Peyer's patch (tissue), 4 donors: ENCODE measurements around the gene ANKRD11. TPM values are rescaled to one million over a fixed set of nuclear protein-coding genes. Genes with fewer than 3 reads are reported as not detected.

Experiments
- DNase-seq, 3 donors: peaks; one replicate each; pipeline ENCODE4 v3.0.0-alpha.2; 2017 to 2019
- H3K27ac ChIP-seq, 4 donors: fragments of 200-600 bp; sonication (generic); one replicate each; pipeline ENCODE4 v1.5.1; 2016 to 2019
- H3K27me3 ChIP-seq, 2 donors: fragments of 200-600 bp; sonication (generic); one replicate each; pipeline ENCODE4 v1.5.1; 2019
- H3K36me3 ChIP-seq, 3 donors: fragments of 200-600 bp; sonication (generic); one replicate each; pipeline ENCODE4 v1.5.1; 2016 to 2019
- H3K4me1 ChIP-seq, 4 donors: fragments of 200-600 bp; sonication (generic); one replicate each; pipeline ENCODE4 v1.5.1; 2016 to 2019
- H3K4me3 ChIP-seq, 4 donors: fragments of 200-600 bp; sonication (generic); 1 replicate in 3 of 4; 2 replicates in 1 of 4; pipeline ENCODE4 v1.5.1; 2016 to 2019; ENCODE audit warnings: mild to moderate bottlenecking in 1 of 4
- H3K9me3 ChIP-seq, 4 donors: fragments of 200-600 bp; sonication (generic); one replicate each; pipeline ENCODE4 v1.5.1; 2016 to 2019; ENCODE audit warnings: mild to moderate bottlenecking in 1 of 4
- POLR2A ChIP-seq, 2 donors: fragments of 450-650 bp; IDR thresholded peaks; one replicate each; pipeline ENCODE4 v1.5.1; 2017; ENCODE audit warnings: antibody characterized with exemption in 2 of 2, mild to moderate bottlenecking in 2 of 2, moderate library complexity in 2 of 2
- total RNA-seq, 4 donors: library from RNA; depleted of rRNA; stranded (reverse); fragments of >200 nt; gene quantifications; one replicate each; pipeline ENCODE4 v1.1.0, GENCODE V29; 2016
- TF ChIP-seq, protein P1 (sequence below), 6 experiments: fragments of 450-650 bp in 4 of 6; fragments of 200-600 bp in 2 of 6; sonication (generic) in 1 of 6; IDR thresholded peaks; one replicate each; pipeline ENCODE4 v1.5.1; 2017 to 2019; ENCODE audit warnings: antibody characterized with exemption in 6 of 6, mild to moderate bottlenecking in 3 of 6, moderate library complexity in 1 of 6

The ANKRD11 gene
- total RNA-seq, 4 donors from 2014 or later = 177 to 227 (median 211) TPM

DNA sequence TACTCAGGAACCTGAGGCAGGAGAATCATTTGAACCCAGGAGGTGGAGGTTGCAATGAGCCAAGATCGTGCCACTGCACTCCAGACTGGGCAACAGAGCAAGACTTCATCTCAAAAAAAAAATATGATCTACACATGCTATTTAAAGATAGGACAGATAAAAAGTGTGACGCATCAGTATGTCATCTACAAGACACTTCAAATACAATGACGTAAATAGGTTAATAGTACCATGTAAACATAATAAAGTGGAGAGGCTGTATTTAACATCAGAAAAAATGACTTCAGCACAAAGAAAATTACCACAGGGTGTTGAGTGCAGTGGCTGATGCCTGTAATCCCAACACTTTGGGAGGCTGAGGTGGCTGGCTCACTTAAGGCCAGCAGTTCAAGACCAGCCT, 252.6 kb downstream of the ANKRD11 start:
- H3K27ac ChIP-seq = no peak overlapping the region
- DNase-seq = no peak
- TF ChIP-seq POLR2A (IDR thresholded peaks at IDR 0.05) = no peak
- H3K9me3 ChIP-seq = no peaks in the 10 kb centered on the region
- no peaks in the 10 kb centered on the region for H3K27me3 ChIP-seq
- peaks cover 0 to 5% (median 2%) of the 10 kb centered on the region in 4 donors for H3K4me1 ChIP-seq
- peaks cover 0 to 8% (median 0%) of the 10 kb centered on the region in 3 donors for H3K36me3 ChIP-seq
- no peak overlapping the region for H3K4me3 ChIP-seq

DNA sequence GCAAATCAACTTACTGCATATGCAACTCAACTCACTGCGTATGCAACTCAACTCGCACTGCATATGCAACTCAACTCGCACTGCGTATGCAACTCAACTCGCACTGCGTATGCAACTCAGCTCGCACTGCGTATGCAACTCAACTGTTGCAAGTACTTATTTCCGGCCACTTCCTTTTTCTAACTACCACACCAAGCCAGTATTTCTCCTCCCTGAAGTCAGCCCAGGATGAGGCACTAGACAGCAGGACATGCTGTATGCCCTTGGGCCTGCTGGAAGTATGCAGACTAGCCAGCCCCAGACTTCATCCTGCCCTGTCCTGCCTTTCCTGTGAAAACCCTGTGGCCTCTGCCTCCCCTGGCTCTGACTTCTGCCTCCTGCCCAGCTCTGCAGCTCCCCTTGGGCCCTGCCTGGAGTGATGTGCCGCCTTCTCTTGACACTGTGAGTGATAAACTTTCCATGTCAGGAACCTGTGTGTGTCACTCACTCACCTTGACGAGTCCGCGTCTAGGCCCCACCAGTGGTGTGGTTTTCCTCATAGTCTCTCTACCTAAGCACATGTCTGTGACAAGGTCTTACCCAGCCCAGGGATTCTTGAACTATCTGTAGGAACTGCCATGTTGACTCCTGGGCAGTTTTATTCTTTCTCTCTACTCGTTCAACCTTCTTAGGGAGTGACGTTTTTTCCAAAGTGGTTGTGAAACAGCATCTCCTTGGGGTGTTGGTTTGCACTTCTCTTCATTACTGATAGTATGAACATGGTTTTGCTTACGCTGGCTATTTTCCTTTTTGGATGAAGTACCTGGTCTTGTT, 256.5 kb downstream of the ANKRD11 start:
- peaks cover 0 to 35% (median 0%) of the 10 kb centered on the region in 3 donors for H3K36me3 ChIP-seq
- no peak overlapping the region for H3K4me3 ChIP-seq
- H3K27me3 ChIP-seq = no peaks in the 10 kb centered on the region
- no peaks in the 10 kb centered on the region for H3K9me3 ChIP-seq
- no peaks in the 10 kb centered on the region for H3K4me1 ChIP-seq
- no peak overlapping the region for H3K27ac ChIP-seq
- DNase-seq = no peak
- no peak for TF ChIP-seq POLR2A (IDR thresholded peaks at IDR 0.05)
- TF ChIP-seq, protein P1, sequence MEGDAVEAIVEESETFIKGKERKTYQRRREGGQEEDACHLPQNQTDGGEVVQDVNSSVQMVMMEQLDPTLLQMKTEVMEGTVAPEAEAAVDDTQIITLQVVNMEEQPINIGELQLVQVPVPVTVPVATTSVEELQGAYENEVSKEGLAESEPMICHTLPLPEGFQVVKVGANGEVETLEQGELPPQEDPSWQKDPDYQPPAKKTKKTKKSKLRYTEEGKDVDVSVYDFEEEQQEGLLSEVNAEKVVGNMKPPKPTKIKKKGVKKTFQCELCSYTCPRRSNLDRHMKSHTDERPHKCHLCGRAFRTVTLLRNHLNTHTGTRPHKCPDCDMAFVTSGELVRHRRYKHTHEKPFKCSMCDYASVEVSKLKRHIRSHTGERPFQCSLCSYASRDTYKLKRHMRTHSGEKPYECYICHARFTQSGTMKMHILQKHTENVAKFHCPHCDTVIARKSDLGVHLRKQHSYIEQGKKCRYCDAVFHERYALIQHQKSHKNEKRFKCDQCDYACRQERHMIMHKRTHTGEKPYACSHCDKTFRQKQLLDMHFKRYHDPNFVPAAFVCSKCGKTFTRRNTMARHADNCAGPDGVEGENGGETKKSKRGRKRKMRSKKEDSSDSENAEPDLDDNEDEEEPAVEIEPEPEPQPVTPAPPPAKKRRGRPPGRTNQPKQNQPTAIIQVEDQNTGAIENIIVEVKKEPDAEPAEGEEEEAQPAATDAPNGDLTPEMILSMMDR (IDR thresholded peaks at IDR 0.05) = no peak

DNA sequence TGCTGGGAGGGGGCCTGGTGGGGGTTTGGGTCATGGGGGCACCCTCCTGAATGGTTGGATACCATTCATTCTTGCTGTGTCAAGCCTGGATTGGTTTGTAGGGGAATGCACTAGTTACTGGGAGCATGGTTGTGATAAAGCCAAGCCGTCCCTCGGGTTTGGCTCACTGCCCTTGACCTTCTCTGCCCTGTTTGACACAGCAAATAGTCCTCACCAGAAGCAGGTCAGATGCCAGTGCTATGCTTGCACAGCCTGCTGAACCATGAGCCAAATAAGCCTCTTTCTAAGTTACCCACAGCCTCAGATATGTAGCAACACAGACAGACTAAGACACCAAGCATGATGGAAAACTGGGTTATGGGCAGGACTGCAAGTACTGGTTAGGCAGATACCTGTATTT, 258.3 kb downstream of the ANKRD11 start:
- no peak for DNase-seq
- TF ChIP-seq, protein P1 (IDR thresholded peaks at IDR 0.05) = no peak
- TF ChIP-seq POLR2A (IDR thresholded peaks at IDR 0.05) = no peak
- Histone ChIP-seq H3K36me3 (peaks cover 0 to 51% (median 0%) of the 10 kb centered on the region in 3 donors), H3K27me3 (no peaks in the 10 kb centered on the region), H3K4me1 (no peaks in the 10 kb centered on the region), H3K9me3 (no peaks in the 10 kb centered on the region), H3K27ac (no peak overlapping the region), H3K4me3 (no peak overlapping the region)

DNA sequence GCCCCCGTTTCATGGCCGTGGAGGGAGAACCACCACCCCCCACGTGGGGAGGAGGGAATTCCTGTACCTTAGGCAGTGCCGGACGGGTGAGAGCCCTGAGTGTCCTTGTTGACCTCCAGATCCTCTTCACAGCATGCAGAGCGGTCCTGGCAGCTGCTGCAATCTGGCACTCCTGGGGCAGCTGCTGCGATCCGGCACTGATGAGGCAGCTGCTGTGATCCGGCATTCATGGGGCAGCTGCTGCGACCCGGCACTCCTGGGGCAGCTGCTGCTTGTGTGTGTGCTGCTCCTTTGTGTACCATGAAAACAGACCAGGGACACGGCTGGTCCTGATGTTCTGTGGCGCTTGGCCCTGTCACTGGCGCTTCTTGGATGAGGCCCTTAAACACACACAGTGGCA, 260.1 kb downstream of the ANKRD11 start:
- H3K4me1 ChIP-seq = no peaks in the 10 kb centered on the region
- H3K36me3 ChIP-seq = peaks cover 0 to 70% (median 0%) of the 10 kb centered on the region in 3 donors
- no peak for TF ChIP-seq POLR2A (IDR thresholded peaks at IDR 0.05)
- TF ChIP-seq, protein P1 (IDR thresholded peaks at IDR 0.05) = no peak
- H3K27me3 ChIP-seq = no peaks in the 10 kb centered on the region
- no peaks in the 10 kb centered on the region for H3K9me3 ChIP-seq
- H3K4me3 ChIP-seq = no peak overlapping the region
- no peak overlapping the region for H3K27ac ChIP-seq
- no peak for DNase-seq

DNA sequence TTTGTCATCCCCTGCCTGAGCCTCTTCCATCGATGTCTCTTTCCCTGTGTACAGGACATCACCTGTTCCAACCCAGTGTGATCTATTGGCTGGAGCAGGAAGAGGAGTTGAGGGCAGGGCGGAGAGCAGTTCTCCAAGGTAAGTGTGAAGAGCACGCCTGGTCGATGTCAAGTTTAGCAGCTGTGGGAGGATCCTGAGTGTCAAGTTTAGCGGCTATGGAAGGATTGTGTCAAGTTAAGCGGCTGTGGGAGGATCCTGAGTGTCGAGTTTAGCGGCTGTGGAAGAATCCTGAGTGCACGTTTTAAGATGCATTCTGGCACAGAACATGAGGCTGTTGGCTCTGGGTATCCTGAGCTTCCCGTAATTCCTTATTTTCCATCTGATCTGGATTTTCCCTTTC, 265.7 kb downstream of the ANKRD11 start:
- no peak for TF ChIP-seq POLR2A (IDR thresholded peaks at IDR 0.05)
- TF ChIP-seq, protein P1 (IDR thresholded peaks at IDR 0.05) = no peak
- Histone ChIP-seq H3K4me3 (no peak overlapping the region), H3K27ac (no peak overlapping the region), H3K9me3 (no peaks in the 10 kb centered on the region), H3K4me1 (peaks cover 0 to under 1% (median 0%) of the 10 kb centered on the region in 4 donors), H3K27me3 (no peaks in the 10 kb centered on the region), H3K36me3 (peaks cover 0 to 68% (median 0%) of the 10 kb centered on the region in 3 donors)
- no peak for DNase-seq

DNA sequence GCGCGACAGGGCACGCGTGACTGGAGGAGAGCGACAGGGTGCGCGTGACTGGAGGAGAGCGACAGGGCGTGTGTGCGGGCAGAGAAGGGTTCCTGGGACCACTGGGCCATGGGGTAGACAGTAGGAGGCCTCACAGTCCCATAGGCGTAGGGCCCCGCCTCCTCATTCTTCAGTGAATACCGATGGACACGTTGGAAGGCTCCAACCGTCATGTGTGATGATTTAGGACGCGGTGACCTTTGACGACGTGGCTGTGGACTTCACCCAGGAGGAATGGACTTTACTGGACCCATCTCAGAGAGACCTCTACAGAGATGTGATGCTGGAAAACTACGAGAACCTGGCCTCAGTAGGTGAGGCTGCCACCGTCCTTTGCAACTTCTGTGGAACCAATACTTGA, 267.4 kb downstream of the ANKRD11 start:
- peaks cover 0 to 59% (median 0%) of the 10 kb centered on the region in 3 donors for H3K36me3 ChIP-seq
- no peak overlapping the region for H3K4me3 ChIP-seq
- peaks cover 0 to 11% (median 0%) of the 10 kb centered on the region in 4 donors for H3K4me1 ChIP-seq
- TF ChIP-seq, protein P1 (IDR thresholded peaks at IDR 0.05) = no peak
- TF ChIP-seq POLR2A (IDR thresholded peaks at IDR 0.05) = no peak
- H3K27ac ChIP-seq = no peak overlapping the region
- H3K27me3 ChIP-seq = no peaks in the 10 kb centered on the region
- DNase-seq = no peak
- no peaks in the 10 kb centered on the region for H3K9me3 ChIP-seq
